ENCODE measurements around the gene TRMT2A.

DNA sequence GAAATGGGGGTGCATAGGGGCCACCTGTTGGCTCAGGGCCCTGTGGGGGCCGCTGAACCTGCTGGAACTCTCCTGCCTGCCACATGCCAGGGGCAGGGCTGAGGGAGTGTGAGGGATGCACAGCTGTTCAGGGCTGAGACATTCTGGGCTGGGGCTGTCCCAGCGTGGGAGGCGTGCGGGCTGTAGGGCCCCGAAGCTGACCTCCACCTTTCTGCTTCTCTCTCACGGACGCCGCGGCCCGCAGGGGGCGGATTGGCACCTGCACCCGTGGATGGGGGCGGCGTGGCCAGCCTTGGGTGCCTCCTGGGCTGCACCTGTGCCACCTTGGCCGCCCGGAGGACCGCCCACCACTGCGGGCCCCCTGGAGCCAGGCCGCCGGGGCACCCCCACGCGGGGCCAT lies 29.8 kb upstream of the TRMT2A start:
- TF ChIP-seq, protein P1, sequence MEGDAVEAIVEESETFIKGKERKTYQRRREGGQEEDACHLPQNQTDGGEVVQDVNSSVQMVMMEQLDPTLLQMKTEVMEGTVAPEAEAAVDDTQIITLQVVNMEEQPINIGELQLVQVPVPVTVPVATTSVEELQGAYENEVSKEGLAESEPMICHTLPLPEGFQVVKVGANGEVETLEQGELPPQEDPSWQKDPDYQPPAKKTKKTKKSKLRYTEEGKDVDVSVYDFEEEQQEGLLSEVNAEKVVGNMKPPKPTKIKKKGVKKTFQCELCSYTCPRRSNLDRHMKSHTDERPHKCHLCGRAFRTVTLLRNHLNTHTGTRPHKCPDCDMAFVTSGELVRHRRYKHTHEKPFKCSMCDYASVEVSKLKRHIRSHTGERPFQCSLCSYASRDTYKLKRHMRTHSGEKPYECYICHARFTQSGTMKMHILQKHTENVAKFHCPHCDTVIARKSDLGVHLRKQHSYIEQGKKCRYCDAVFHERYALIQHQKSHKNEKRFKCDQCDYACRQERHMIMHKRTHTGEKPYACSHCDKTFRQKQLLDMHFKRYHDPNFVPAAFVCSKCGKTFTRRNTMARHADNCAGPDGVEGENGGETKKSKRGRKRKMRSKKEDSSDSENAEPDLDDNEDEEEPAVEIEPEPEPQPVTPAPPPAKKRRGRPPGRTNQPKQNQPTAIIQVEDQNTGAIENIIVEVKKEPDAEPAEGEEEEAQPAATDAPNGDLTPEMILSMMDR (IDR thresholded peaks at IDR 0.05): no peak
- TF ChIP-seq, protein P2, sequence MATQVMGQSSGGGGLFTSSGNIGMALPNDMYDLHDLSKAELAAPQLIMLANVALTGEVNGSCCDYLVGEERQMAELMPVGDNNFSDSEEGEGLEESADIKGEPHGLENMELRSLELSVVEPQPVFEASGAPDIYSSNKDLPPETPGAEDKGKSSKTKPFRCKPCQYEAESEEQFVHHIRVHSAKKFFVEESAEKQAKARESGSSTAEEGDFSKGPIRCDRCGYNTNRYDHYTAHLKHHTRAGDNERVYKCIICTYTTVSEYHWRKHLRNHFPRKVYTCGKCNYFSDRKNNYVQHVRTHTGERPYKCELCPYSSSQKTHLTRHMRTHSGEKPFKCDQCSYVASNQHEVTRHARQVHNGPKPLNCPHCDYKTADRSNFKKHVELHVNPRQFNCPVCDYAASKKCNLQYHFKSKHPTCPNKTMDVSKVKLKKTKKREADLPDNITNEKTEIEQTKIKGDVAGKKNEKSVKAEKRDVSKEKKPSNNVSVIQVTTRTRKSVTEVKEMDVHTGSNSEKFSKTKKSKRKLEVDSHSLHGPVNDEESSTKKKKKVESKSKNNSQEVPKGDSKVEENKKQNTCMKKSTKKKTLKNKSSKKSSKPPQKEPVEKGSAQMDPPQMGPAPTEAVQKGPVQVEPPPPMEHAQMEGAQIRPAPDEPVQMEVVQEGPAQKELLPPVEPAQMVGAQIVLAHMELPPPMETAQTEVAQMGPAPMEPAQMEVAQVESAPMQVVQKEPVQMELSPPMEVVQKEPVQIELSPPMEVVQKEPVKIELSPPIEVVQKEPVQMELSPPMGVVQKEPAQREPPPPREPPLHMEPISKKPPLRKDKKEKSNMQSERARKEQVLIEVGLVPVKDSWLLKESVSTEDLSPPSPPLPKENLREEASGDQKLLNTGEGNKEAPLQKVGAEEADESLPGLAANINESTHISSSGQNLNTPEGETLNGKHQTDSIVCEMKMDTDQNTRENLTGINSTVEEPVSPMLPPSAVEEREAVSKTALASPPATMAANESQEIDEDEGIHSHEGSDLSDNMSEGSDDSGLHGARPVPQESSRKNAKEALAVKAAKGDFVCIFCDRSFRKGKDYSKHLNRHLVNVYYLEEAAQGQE (IDR thresholded peaks at IDR 0.05; ENCODE audit: insufficient read depth in 1 of 2, low read depth in 2 of 2, low read length in 1 of 2): no peak
- no peak for TF ChIP-seq POLR2AphosphoS5 (IDR thresholded peaks at IDR 0.05; ENCODE audit: low read depth, low read length)

All from Panc1 (cell line).